ENCODE results near the gene ZC3H7B. TPM values are rescaled to one million over a fixed set of nuclear protein-coding genes. Genes with fewer than 3 reads are reported as not detected.
A peak's percentile ranks its signal among the peaks of the same experiment; 100 is the strongest.

Gene ZC3H7B
- total and polyA plus RNA-seq, 12 donors, result 31.2 to 133 (median 77.6) TPM

GRCh38 chr22:41403532-41404318 is 102.4 kb downstream of the ZC3H7B start:
- Histone ChIP-seq H3K27ac (peak overlapping the region in 2 of 5 donors; percentile 6 to 57), H3K36me3 (replicated peaks in 1 of 2) (peaks cover 0 to 6% of the 10 kb centered on the region in 2 donors), H3K27me3 (no peaks in the 10 kb centered on the region), H3K9me3 (replicated peaks in 1 of 3) (no peaks in the 10 kb centered on the region), H3K4me1 (replicated peaks in 1 of 2) (peaks cover 8 to 19% of the 10 kb centered on the region in 2 donors), H3K4me3 (no peak overlapping the region)
- TF ChIP-seq POLR2A (IDR thresholded peaks at IDR 0.05) (no peak), CTCF (IDR thresholded peaks at IDR 0.05) (peak; percentile 93 to 99 (median 98))
- WGBS, 4 donors, result 12 to 32% (median 12%) methylated on average over 6 to 18 of the region's 18 CpGs
- DNase-seq, result peak; percentile 95 to 98 (median 98)
- intact Hi-C loops (cut with DNase I), result loop anchor here in 1 of 2 donors (5.0 kb wide), 1 partner anchor 114 kb away; no protein-coding TSS in a partner anchor

- Histone ChIP-seq H3K27me3 (no peaks in the 10 kb centered on the region), H3K4me1 (replicated peaks in 1 of 2) (peaks cover 8 to 27% of the 10 kb centered on the region in 2 donors), H3K9me3 (replicated peaks in 1 of 3) (no peaks in the 10 kb centered on the region), H3K4me3 (no peak overlapping the region), H3K27ac (no peak overlapping the region), H3K36me3 (replicated peaks in 1 of 2) (no peaks in the 10 kb centered on the region)
- no peak for DNase-seq
- 84 to 91% (median 90%) methylated on average over 7 to 8 of the region's 8 CpGs for WGBS, 4 donors
- intact Hi-C loops (cut with DNase I), result no loop called here
- TF ChIP-seq CTCF (IDR thresholded peaks at IDR 0.05) (no peak), POLR2A (IDR thresholded peaks at IDR 0.05) (no peak)
Measured at GRCh38 chr22:41405588-41405987, 104.3 kb downstream of the ZC3H7B start.

- H3K36me3 ChIP-seq (replicated peaks in 1 of 2), result no peaks in the 10 kb centered on the region
- H3K4me1 ChIP-seq (replicated peaks in 1 of 2), result peaks cover 8 to 35% of the 10 kb centered on the region in 2 donors
- no peak overlapping the region for H3K27ac ChIP-seq
- no peaks in the 10 kb centered on the region for H3K27me3 ChIP-seq
- TF ChIP-seq POLR2A (IDR thresholded peaks at IDR 0.05), result no peak
- TF ChIP-seq CTCF (IDR thresholded peaks at IDR 0.05), result no peak
- intact Hi-C loops (cut with DNase I), result no loop called here
- H3K4me3 ChIP-seq, result no peak overlapping the region
- no peak for DNase-seq
- no peaks in the 10 kb centered on the region for H3K9me3 ChIP-seq (replicated peaks in 1 of 3)
Measured at GRCh38 chr22:41406410-41406809, 105.1 kb downstream of the ZC3H7B start.

GRCh38 chr22:41407433-41407832 is 106.1 kb downstream of the ZC3H7B start:
- Histone ChIP-seq H3K9me3 (replicated peaks in 1 of 3) (no peaks in the 10 kb centered on the region), H3K4me3 (no peak overlapping the region), H3K4me1 (replicated peaks in 1 of 2) (peaks cover 3 to 34% of the 10 kb centered on the region in 2 donors), H3K27me3 (no peaks in the 10 kb centered on the region), H3K27ac (no peak overlapping the region), H3K36me3 (replicated peaks in 1 of 2) (no peaks in the 10 kb centered on the region)
- TF ChIP-seq CTCF (IDR thresholded peaks at IDR 0.05) (no peak), POLR2A (IDR thresholded peaks at IDR 0.05) (no peak)
- 72 to 84% (median 83%) methylated on average over 3 of the region's 3 CpGs for WGBS, 4 donors
- no peak for DNase-seq
- intact Hi-C loops (cut with DNase I), result no loop called here
